Endothelial cell (in vitro differentiated cells): Measurements from ENCODE around the gene PLPP7. TPM values are rescaled to one million over a fixed set of nuclear protein-coding genes. Genes with fewer than 3 reads are reported as not detected.
A peak's percentile ranks its signal among the peaks of the same experiment; 100 is the strongest.

Experiments used
- DNase-seq: peaks from one replicate; pipeline ENCODE4 v3.0.0; 2021; ENCODE audit warnings: low spot score
- H3K27ac Mint-ChIP-seq: one replicate; pipeline ENCODE4 v1.8.0; 2021; ENCODE audit warnings: mixed read lengths, inconsistent platforms; ENCODE audit not compliant: unreplicated experiment
- H3K27me3 Mint-ChIP-seq: one replicate; pipeline ENCODE4 v1.8.0; 2021; ENCODE audit warnings: mild to moderate bottlenecking, moderate library complexity, mixed read lengths, inconsistent platforms; ENCODE audit not compliant: unreplicated experiment
- H3K36me3 Mint-ChIP-seq: one replicate; pipeline ENCODE4 v1.8.0; 2021; ENCODE audit warnings: mild to moderate bottlenecking, low read depth, mixed read lengths, inconsistent platforms; ENCODE audit not compliant: unreplicated experiment
- H3K4me1 Mint-ChIP-seq: one replicate; pipeline ENCODE4 v1.8.0; 2021; ENCODE audit warnings: mild to moderate bottlenecking, mixed read lengths, inconsistent platforms; ENCODE audit not compliant: unreplicated experiment
- H3K4me3 Mint-ChIP-seq: one replicate; pipeline ENCODE4 v1.8.0; 2021; ENCODE audit warnings: mild to moderate bottlenecking, mixed read lengths, inconsistent platforms; ENCODE audit not compliant: unreplicated experiment
- H3K9me3 Mint-ChIP-seq: one replicate; pipeline ENCODE4 v1.8.0; 2021; ENCODE audit warnings: mixed read lengths, inconsistent platforms; ENCODE audit not compliant: unreplicated experiment
- total RNA-seq: library from RNA; stranded (reverse); fragmentation: NEBNext Ultra II Directional; extraction: Animal tissue kit (Norgen Biotek cat#: 25700); gene quantifications from one replicate; pipeline ENCODE4 v1.2.1, GENCODE V29; 2021; ENCODE audit not compliant: unreplicated experiment
- TF ChIP-seq, protein P1 (sequence below): fragments of 200-600 bp; sonication (generic); IDR thresholded peaks from one replicate; pipeline ENCODE4 v1.5.0; 2021; ENCODE audit warnings: antibody characterized with exemption; ENCODE audit not compliant: unreplicated experiment

Gene PLPP7
- total RNA-seq, 1 donor from 2014 or later = 4.9 TPM

DNA sequence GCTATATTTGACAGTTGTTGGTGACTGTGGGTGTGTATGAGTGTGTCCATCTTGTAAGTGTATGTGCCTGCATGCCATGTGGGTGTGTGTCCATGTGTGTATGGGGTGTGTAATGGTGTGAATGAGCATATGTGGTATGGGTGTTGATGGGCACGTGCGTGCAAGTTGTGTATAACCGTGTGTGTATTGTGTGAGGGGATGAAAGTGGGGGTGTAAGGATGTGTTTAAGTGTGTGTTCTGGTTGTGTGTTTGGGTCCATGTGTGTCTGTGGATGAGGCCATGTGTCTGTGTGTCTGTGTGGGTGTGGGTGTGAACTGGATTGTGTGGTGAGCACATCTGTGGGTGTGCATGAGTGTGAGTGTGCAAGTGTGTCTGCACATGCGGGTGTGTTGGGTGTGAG lies 7.3 kb upstream of the PLPP7 start:
- H3K4me1 Mint-ChIP-seq = peaks cover 7% of the 10 kb centered on the region
- H3K27me3 Mint-ChIP-seq = peaks cover 19% of the 10 kb centered on the region
- no peak for DNase-seq
- H3K36me3 Mint-ChIP-seq = peaks cover 6% of the 10 kb centered on the region
- peak overlapping the region; percentile 1 for H3K27ac Mint-ChIP-seq
- no peaks in the 10 kb centered on the region for H3K9me3 Mint-ChIP-seq
- TF ChIP-seq, protein P1, sequence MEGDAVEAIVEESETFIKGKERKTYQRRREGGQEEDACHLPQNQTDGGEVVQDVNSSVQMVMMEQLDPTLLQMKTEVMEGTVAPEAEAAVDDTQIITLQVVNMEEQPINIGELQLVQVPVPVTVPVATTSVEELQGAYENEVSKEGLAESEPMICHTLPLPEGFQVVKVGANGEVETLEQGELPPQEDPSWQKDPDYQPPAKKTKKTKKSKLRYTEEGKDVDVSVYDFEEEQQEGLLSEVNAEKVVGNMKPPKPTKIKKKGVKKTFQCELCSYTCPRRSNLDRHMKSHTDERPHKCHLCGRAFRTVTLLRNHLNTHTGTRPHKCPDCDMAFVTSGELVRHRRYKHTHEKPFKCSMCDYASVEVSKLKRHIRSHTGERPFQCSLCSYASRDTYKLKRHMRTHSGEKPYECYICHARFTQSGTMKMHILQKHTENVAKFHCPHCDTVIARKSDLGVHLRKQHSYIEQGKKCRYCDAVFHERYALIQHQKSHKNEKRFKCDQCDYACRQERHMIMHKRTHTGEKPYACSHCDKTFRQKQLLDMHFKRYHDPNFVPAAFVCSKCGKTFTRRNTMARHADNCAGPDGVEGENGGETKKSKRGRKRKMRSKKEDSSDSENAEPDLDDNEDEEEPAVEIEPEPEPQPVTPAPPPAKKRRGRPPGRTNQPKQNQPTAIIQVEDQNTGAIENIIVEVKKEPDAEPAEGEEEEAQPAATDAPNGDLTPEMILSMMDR = no peak
- H3K4me3 Mint-ChIP-seq = peak overlapping the region; percentile 45

- no peak overlapping the region for H3K27ac Mint-ChIP-seq
- no peak overlapping the region for H3K4me3 Mint-ChIP-seq
- peak; percentile 54 for DNase-seq
- peaks cover 7% of the 10 kb centered on the region for H3K4me1 Mint-ChIP-seq
- TF ChIP-seq, protein P1 = no peak
- H3K9me3 Mint-ChIP-seq = no peaks in the 10 kb centered on the region
- H3K36me3 Mint-ChIP-seq = peaks cover 6% of the 10 kb centered on the region
- H3K27me3 Mint-ChIP-seq = peaks cover 19% of the 10 kb centered on the region
These were observed 6.7 kb upstream of the PLPP7 start for GRCh38 chr9:131282688-131283422.

- Mint-ChIP-seq H3K36me3 (peaks cover 6% of the 10 kb centered on the region), H3K4me3 (no peak overlapping the region), H3K27ac (no peak overlapping the region), H3K4me1 (peaks cover 7% of the 10 kb centered on the region), H3K27me3 (peaks cover 18% of the 10 kb centered on the region), H3K9me3 (no peaks in the 10 kb centered on the region)
- TF ChIP-seq, protein P1 = no peak
- no peak for DNase-seq
These were observed 4.7 kb upstream of the PLPP7 start for GRCh38 chr9:131284856-131285255.

DNA sequence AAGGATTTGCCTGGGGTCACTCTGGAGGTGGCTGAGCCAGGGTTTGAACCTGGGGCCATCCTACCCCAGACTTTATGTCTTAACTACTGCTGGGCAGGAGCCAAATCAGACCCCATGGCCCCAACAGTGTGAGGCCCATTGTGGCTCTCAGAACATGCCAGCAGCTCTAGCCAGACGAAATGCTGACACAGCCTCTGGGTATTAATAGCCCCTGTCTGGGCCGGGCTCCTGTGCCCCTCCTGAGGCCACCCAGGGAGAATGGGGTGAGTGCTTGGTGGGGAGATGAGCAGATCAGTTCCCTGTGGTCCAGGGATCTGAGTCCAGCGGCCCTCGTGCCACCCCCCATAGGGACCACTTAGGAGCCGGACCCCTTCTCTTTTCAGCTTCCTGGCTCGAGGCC lies 2.2 kb upstream of the PLPP7 start:
- peaks cover 3% of the 10 kb centered on the region for H3K4me1 Mint-ChIP-seq
- no peak overlapping the region for H3K4me3 Mint-ChIP-seq
- TF ChIP-seq, protein P1 = no peak
- H3K36me3 Mint-ChIP-seq = peaks cover under 1% of the 10 kb centered on the region
- no peak overlapping the region for H3K27ac Mint-ChIP-seq
- DNase-seq = no peak
- H3K27me3 Mint-ChIP-seq = peaks cover 8% of the 10 kb centered on the region
- H3K9me3 Mint-ChIP-seq = no peaks in the 10 kb centered on the region

DNA sequence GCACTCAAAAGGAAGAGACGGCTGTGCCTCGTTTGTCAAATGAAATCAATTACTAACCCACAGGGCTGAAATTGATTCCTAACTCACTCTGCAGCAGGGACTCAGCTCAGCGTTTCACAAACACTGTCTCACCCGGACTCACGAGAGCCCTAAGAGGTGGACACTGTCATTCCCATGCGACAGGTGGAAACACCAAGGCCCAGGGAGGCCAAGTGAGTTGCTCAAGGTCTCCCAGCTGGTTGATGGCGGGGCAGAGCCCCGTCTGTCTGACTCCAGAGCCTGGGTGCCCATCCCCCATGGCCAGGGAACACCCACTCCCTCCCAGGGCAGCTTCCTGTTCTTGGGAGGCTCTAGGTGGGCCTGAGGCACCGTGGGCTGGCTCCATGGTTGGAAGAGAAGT lies 1.3 kb upstream of the PLPP7 start:
- TF ChIP-seq, protein P1 = no peak
- H3K9me3 Mint-ChIP-seq = no peaks in the 10 kb centered on the region
- DNase-seq = no peak
- H3K4me1 Mint-ChIP-seq = peaks cover 2% of the 10 kb centered on the region
- no peak overlapping the region for H3K27ac Mint-ChIP-seq
- no peaks in the 10 kb centered on the region for H3K36me3 Mint-ChIP-seq
- H3K4me3 Mint-ChIP-seq = no peak overlapping the region
- peaks cover 8% of the 10 kb centered on the region for H3K27me3 Mint-ChIP-seq
